Astrocyte (in vitro differentiated cells and primary cell): Measurements from ENCODE around the gene C16orf96. TPM values are rescaled to one million over a fixed set of nuclear protein-coding genes. Genes with fewer than 3 reads are reported as not detected.

ENCODE experiments used
- DNase-seq: peaks from one replicate; pipeline ENCODE4 v3.0.0-alpha.2; 2010; ENCODE audit warnings: low read depth
- FAIRE-seq: peaks from 2 replicates; lab custom pipeline; 2011; peaks lifted over from hg19 to GRCh38; lab: Jason Lieb, UNC
- H2AFZ ChIP-seq: 2 replicates; pipeline ENCODE4 v1.6.0; 2012; ENCODE audit warnings: low read depth, low read length, inconsistent platforms
- H3K27ac ChIP-seq: 2 replicates; pipeline ENCODE4 v1.5.1; 2011; ENCODE audit warnings: low read depth, low read length, inconsistent platforms
- H3K27me3 ChIP-seq: 2 replicates; pipeline ENCODE4 v1.6.0; 2011; ENCODE audit warnings: low read length, inconsistent platforms; ENCODE audit not compliant: insufficient read depth
- H3K36me3 ChIP-seq: 2 replicates; pipeline ENCODE4 v1.5.1; 2011; ENCODE audit warnings: low read length, inconsistent platforms; ENCODE audit not compliant: insufficient read depth
- H3K4me1 ChIP-seq: 2 replicates; pipeline ENCODE4 v1.5.1; 2011; ENCODE audit warnings: low read length, inconsistent platforms; ENCODE audit not compliant: insufficient read depth
- H3K4me2 ChIP-seq: 2 replicates; pipeline ENCODE4 v1.6.0; 2012; ENCODE audit warnings: low read length, inconsistent platforms
- H3K4me3 ChIP-seq: 2 replicates; pipeline ENCODE4 v1.5.1; 2011; ENCODE audit warnings: low read depth, mild to moderate bottlenecking, low read length, inconsistent platforms; ENCODE audit not compliant: insufficient read depth
- H3K79me2 ChIP-seq: 2 replicates; pipeline ENCODE4 v1.6.0; 2012; ENCODE audit warnings: mild to moderate bottlenecking, low read length, inconsistent platforms; ENCODE audit not compliant: insufficient read depth
- H3K9ac ChIP-seq: 2 replicates; pipeline ENCODE4 v1.6.0; 2012; ENCODE audit warnings: mild to moderate bottlenecking, low read length, inconsistent platforms
- H3K9me3 ChIP-seq: 2 replicates; pipeline ENCODE4 v1.5.1; 2012; ENCODE audit warnings: low read depth, mild to moderate bottlenecking, low read length, inconsistent platforms; ENCODE audit not compliant: insufficient read depth
- H4K20me1 ChIP-seq: 2 replicates; pipeline ENCODE4 v1.6.0; 2012; ENCODE audit warnings: low read length, inconsistent platforms; ENCODE audit not compliant: insufficient read depth
- H3K27ac Mint-ChIP-seq: one replicate; pipeline ENCODE4 v1.8.0; 2021; ENCODE audit warnings: mild to moderate bottlenecking, mixed read lengths; ENCODE audit not compliant: unreplicated experiment
- H3K27me3 Mint-ChIP-seq: one replicate; pipeline ENCODE4 v1.8.0; 2021; ENCODE audit warnings: low read depth, mixed read lengths; ENCODE audit not compliant: unreplicated experiment
- H3K36me3 Mint-ChIP-seq: one replicate; pipeline ENCODE4 v1.8.0; 2021; ENCODE audit warnings: low read depth, mixed read lengths; ENCODE audit not compliant: unreplicated experiment
- H3K4me1 Mint-ChIP-seq: one replicate; pipeline ENCODE4 v1.8.0; 2021; ENCODE audit warnings: low read depth, mixed read lengths; ENCODE audit not compliant: unreplicated experiment
- H3K4me3 Mint-ChIP-seq: one replicate; pipeline ENCODE4 v1.8.0; 2021; ENCODE audit warnings: mild to moderate bottlenecking, moderate library complexity, mixed read lengths; ENCODE audit not compliant: unreplicated experiment
- H3K9me3 Mint-ChIP-seq: one replicate; pipeline ENCODE4 v1.8.0; 2021; ENCODE audit warnings: mild to moderate bottlenecking, mixed read lengths; ENCODE audit not compliant: unreplicated experiment
- EZH2 ChIP-seq: IDR thresholded peaks from 2 replicates; pipeline ENCODE4 v1.6.1; 2012; ENCODE audit warnings: mild to moderate bottlenecking, low read length, inconsistent platforms; ENCODE audit not compliant: insufficient read depth
- total RNA-seq: library from RNA; stranded (reverse); gene quantifications from 2 replicates; pipeline ENCODE4 v1.2.1, GENCODE V29; 2021
- TF ChIP-seq, protein P1 (sequence below): IDR thresholded peaks from 2 replicates; pipeline ENCODE4 v1.5.1; 2011; ENCODE audit warnings: low read depth, mild to moderate bottlenecking, inconsistent platforms, low read length, moderate library complexity; ENCODE audit not compliant: insufficient read depth

C16orf96 gene
- total RNA-seq, 1 donor from 2014 or later = 0.20 TPM

DNA sequence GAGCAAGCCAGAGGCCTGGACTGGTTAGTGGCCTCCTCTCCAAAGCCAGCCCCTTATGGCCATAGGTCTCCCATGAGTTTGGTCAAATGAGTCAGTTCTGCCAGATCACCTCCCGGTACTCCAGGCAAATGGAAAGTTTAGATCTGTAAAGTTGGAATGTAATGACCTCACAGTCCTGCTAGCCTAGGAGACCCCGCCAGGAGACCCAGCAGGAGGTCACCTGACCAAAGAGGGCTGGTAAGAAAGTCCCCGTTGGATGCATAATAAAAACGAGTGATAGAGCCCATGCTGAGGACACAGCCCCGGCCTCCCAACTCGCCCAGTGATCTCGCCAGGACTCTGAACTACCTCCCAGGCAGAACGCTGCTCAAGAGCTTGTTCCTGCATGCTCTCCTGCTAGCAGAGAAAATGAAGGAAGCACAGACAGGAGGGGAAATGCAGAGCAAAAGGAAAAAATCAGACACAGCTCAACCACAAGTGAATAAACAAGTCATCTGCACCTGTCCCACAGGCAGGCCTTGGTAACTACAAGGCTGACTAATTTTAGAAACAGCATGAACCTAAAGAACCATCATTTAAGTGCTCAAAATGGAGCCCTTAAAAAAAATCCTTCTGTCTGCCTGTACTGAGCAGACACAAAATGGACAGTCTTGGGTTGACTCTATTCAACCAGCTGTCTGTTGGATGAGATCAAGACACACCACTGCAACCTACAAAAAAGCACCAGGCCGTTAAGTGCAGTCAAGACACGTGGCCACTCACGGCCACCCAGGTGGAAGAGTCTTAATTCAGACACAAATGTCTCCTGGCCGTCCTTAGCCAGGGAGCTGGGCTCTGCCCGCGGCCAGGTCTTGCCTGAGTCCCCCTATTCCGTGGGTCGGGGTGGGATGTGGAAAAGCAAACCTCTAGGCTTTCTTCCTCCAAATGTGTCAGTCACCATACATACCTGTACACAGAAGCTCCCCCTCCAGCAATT lies 26.8 kb upstream of the C16orf96 start:
- peak overlapping the region; percentile 75 for H3K4me3 Mint-ChIP-seq
- Histone ChIP-seq H3K27me3 (no peaks in the 10 kb centered on the region), H3K9ac (peak overlapping the region; percentile 6), H3K4me3 (no peak overlapping the region), H3K27ac (peak overlapping the region; percentile 52), H3K4me2 (peak overlapping the region; percentile 72), H3K79me2 (peaks cover 11% of the 10 kb centered on the region), H3K9me3 (no peaks in the 10 kb centered on the region), H3K36me3 (no peaks in the 10 kb centered on the region), H4K20me1 (peaks cover 48% of the 10 kb centered on the region), H3K4me1 (peaks cover 11% of the 10 kb centered on the region), H2AFZ (no peak overlapping the region)
- peak overlapping the region; percentile 98 for H3K27ac Mint-ChIP-seq
- peaks cover 20% of the 10 kb centered on the region for H3K36me3 Mint-ChIP-seq
- no peaks in the 10 kb centered on the region for H3K27me3 Mint-ChIP-seq
- DNase-seq = peak; percentile 83
- no peaks in the 10 kb centered on the region for H3K9me3 Mint-ChIP-seq
- TF ChIP-seq, protein P1, sequence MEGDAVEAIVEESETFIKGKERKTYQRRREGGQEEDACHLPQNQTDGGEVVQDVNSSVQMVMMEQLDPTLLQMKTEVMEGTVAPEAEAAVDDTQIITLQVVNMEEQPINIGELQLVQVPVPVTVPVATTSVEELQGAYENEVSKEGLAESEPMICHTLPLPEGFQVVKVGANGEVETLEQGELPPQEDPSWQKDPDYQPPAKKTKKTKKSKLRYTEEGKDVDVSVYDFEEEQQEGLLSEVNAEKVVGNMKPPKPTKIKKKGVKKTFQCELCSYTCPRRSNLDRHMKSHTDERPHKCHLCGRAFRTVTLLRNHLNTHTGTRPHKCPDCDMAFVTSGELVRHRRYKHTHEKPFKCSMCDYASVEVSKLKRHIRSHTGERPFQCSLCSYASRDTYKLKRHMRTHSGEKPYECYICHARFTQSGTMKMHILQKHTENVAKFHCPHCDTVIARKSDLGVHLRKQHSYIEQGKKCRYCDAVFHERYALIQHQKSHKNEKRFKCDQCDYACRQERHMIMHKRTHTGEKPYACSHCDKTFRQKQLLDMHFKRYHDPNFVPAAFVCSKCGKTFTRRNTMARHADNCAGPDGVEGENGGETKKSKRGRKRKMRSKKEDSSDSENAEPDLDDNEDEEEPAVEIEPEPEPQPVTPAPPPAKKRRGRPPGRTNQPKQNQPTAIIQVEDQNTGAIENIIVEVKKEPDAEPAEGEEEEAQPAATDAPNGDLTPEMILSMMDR = no peak
- no peak for TF ChIP-seq EZH2
- peaks cover 26% of the 10 kb centered on the region for H3K4me1 Mint-ChIP-seq
- FAIRE-seq = no peak

- Histone ChIP-seq H3K4me2 (no peak overlapping the region), H3K9me3 (no peaks in the 10 kb centered on the region), H3K4me1 (peaks cover 11% of the 10 kb centered on the region), H4K20me1 (peaks cover 41% of the 10 kb centered on the region), H3K79me2 (peaks cover 22% of the 10 kb centered on the region), H3K9ac (no peak overlapping the region), H3K27me3 (no peaks in the 10 kb centered on the region), H3K36me3 (no peaks in the 10 kb centered on the region), H2AFZ (no peak overlapping the region), H3K4me3 (no peak overlapping the region), H3K27ac (no peak overlapping the region)
- no peaks in the 10 kb centered on the region for H3K27me3 Mint-ChIP-seq
- FAIRE-seq (no peak), DNase-seq (no peak)
- peaks cover 25% of the 10 kb centered on the region for H3K36me3 Mint-ChIP-seq
- H3K4me1 Mint-ChIP-seq = peaks cover 30% of the 10 kb centered on the region
- no peak overlapping the region for H3K27ac Mint-ChIP-seq
- TF ChIP-seq, protein P1 = no peak
- no peak for TF ChIP-seq EZH2
- no peak overlapping the region for H3K4me3 Mint-ChIP-seq
- no peaks in the 10 kb centered on the region for H3K9me3 Mint-ChIP-seq
Measured at GRCh38 chr16:4531811-4532210, 24.3 kb upstream of the C16orf96 start.
